Gastrocnemius medialis (tissue), 4 donors: ENCODE measurements around the gene VHLL. TPM values are rescaled to one million over a fixed set of nuclear protein-coding genes. Genes with fewer than 3 reads are reported as not detected.

Source experiments
- ATAC-seq, 2 donors: fragments of 150-250 bp; one replicate each; pipeline ENCODE4 v1.9.1; 2016
- DNase-seq, 2 donors: peaks; one replicate each; pipeline ENCODE4 v3.0.0-alpha.2; 2019
- H3K27ac ChIP-seq, 4 donors: fragments of 200-600 bp; sonication (generic); 1 replicate in 1 of 4; 2 replicates in 3 of 4; pipeline ENCODE4 v1.5.1; 2016 to 2018; ENCODE audit warnings: mild to moderate bottlenecking in 2 of 4, moderate library complexity in 1 of 4
- H3K27me3 ChIP-seq, 3 donors: fragments of 200-600 bp; sonication (generic) in 2 of 3; 1 replicate in 1 of 3; 2 replicates in 2 of 3; pipeline versions ENCODE4 v1.5.1 to v1.6.0; 2016 to 2019; ENCODE audit warnings: mild to moderate bottlenecking in 1 of 3, moderate library complexity in 1 of 3
- H3K36me3 ChIP-seq, 2 donors: fragments of 200-600 bp; sonication (generic) in 1 of 2; one replicate each; pipeline ENCODE4 v1.5.1; 2017 to 2018
- H3K4me1 ChIP-seq, 2 donors: fragments of 200-600 bp; sonication (generic) in 1 of 2; one replicate each; pipeline ENCODE4 v1.5.1; 2016 to 2017; ENCODE audit warnings: mild to moderate bottlenecking in 2 of 2
- H3K4me3 ChIP-seq, 4 donors: fragments of 200-600 bp; sonication (generic) in 3 of 4; 1 replicate in 1 of 4; 2 replicates in 3 of 4; pipeline ENCODE4 v1.5.1; 2016 to 2019; ENCODE audit warnings: mild to moderate bottlenecking in 2 of 4
- H3K9me3 ChIP-seq, 3 donors: fragments of 200-600 bp; sonication (generic) in 2 of 3; 1 replicate in 1 of 3; 2 replicates in 2 of 3; pipeline ENCODE4 v1.5.1; 2016 to 2019
- POLR2A ChIP-seq, 2 donors: fragments of 450-650 bp; IDR thresholded peaks; one replicate each; pipeline ENCODE4 v1.6.1; 2017; ENCODE audit warnings: antibody characterized with exemption in 2 of 2, mild to moderate bottlenecking in 2 of 2, moderate library complexity in 2 of 2
- in situ Hi-C, 4 donors: fragments of 200-750 bp; cut with MboI; loops; one replicate each; pipeline versions ENCODE4 v1.15.0 to v1.8.0; 2017; ENCODE audit warnings: low sequenced_read_pairs in 4 of 4
- intact Hi-C: fragments of 100-400 bp; cut with DNase I; formaldehyde crosslinking; loops from one replicate; pipeline ENCODE4 v1.15.1; 2023; ENCODE audit warnings: low total_unique reads
- total RNA-seq, 4 donors: library from RNA; depleted of rRNA; stranded (reverse); fragments of >200 nt; gene quantifications; one replicate each; pipeline versions ENCODE4 v1.1.0 to v1.2.3, GENCODE V29; 2016
- TF ChIP-seq, protein P1 (sequence below), 5 experiments: fragments of 450-650 bp in 3 of 5; fragments of 200-600 bp in 2 of 5; sonication (generic) in 2 of 5; IDR thresholded peaks in 4 of 5; conservative IDR thresholded peaks in 1 of 5; 1 replicate in 4 of 5; 2 replicates in 1 of 5; pipeline ENCODE4 v1.5.1; 2016 to 2019; ENCODE audit warnings: antibody characterized with exemption in 5 of 5, mild to moderate bottlenecking in 3 of 5, moderate library complexity in 3 of 5

VHLL gene
- total RNA-seq, 4 donors from 2014 or later: not detected

DNA sequence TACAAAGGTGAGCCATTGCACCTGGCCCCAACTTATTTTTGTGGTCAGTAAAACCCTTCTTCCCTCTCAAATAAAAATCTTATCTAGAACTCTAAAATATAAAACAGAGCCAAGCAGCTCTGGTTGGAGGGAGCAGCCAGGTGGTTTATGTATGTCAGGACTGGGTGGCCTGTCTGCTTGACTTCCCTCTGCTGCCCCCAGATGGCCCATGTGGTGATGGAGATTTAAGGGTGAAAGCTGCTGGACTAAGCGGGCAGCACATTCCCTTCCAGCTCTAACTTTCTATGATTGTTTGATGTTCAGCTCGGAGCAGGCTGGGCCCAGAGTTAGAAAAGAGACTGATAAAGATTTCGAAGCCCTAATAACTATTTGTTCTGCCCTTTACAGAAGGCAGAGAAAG is 39.3 kb downstream of the VHLL start:
- H3K36me3 ChIP-seq: peaks cover 7 to 88% of the 10 kb centered on the region in 2 donors
- no peak overlapping the region for H3K4me3 ChIP-seq
- ATAC-seq (no peak), DNase-seq (no peak)
- H3K27ac ChIP-seq: no peak overlapping the region
- H3K27me3 ChIP-seq: no peaks in the 10 kb centered on the region
- intact Hi-C loops (no loop called here), in situ Hi-C loops (no loop called here)
- H3K9me3 ChIP-seq: no peaks in the 10 kb centered on the region
- TF ChIP-seq POLR2A (IDR thresholded peaks at IDR 0.05): no peak
- TF ChIP-seq, protein P1, sequence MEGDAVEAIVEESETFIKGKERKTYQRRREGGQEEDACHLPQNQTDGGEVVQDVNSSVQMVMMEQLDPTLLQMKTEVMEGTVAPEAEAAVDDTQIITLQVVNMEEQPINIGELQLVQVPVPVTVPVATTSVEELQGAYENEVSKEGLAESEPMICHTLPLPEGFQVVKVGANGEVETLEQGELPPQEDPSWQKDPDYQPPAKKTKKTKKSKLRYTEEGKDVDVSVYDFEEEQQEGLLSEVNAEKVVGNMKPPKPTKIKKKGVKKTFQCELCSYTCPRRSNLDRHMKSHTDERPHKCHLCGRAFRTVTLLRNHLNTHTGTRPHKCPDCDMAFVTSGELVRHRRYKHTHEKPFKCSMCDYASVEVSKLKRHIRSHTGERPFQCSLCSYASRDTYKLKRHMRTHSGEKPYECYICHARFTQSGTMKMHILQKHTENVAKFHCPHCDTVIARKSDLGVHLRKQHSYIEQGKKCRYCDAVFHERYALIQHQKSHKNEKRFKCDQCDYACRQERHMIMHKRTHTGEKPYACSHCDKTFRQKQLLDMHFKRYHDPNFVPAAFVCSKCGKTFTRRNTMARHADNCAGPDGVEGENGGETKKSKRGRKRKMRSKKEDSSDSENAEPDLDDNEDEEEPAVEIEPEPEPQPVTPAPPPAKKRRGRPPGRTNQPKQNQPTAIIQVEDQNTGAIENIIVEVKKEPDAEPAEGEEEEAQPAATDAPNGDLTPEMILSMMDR (IDR thresholded peaks at IDR 0.05 in 4 of 5, conservative IDR thresholded peaks at IDR 0.05 in 1 of 5): no peak
- H3K4me1 ChIP-seq: no peaks in the 10 kb centered on the region

DNA sequence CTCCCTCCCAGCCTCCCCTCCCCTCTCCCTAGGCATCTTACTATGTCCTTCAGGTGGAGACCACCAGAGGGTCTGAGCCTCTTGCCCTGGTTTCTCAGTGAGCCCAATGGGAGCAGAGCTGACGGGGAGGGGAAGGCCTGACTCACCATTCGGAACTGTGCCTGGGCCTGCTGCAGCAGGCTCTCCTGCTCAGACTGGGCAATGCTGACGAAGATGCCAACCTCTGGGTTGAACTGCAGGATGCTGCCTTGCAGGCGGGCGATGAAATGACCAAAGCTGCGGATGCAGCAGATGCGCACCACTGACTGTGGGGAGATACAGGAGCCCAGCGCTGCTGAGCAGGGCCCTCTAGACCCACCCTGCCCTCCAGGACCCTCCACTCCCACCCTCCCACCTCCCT is 40.2 kb downstream of the VHLL start:
- in situ Hi-C loops: no loop called here
- TF ChIP-seq POLR2A (IDR thresholded peaks at IDR 0.05): no peak
- TF ChIP-seq, protein P1 (IDR thresholded peaks at IDR 0.05 in 4 of 5, conservative IDR thresholded peaks at IDR 0.05 in 1 of 5): no peak
- intact Hi-C loops: no loop called here

DNA sequence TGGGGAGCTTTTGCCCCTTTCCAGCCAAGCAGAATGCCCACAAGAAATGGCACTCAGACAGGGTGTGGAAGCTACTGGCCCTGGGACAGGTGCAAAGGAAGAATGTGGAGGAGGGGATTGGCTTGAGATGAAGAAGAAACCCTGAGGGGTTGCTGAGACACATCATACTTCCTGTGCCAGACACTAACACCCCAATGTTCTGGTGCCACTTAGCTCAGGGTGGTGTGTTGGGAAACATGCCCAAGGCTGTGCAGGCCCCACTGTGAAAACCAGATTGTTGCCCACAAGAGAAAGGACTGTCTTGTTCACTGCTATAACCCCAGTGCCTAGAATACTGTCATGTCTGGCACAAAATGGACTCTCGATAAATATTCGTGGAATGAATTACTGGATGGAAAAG is 41.4 kb downstream of the VHLL start:
- TF ChIP-seq POLR2A (IDR thresholded peaks at IDR 0.05): no peak
- TF ChIP-seq, protein P1 (IDR thresholded peaks at IDR 0.05 in 4 of 5, conservative IDR thresholded peaks at IDR 0.05 in 1 of 5): no peak
- DNase-seq (no peak), ATAC-seq (no peak)
- H3K4me1 ChIP-seq: no peaks in the 10 kb centered on the region
- in situ Hi-C loops: no loop called here
- peaks cover 7 to 88% of the 10 kb centered on the region in 2 donors for H3K36me3 ChIP-seq
- no peak overlapping the region for H3K4me3 ChIP-seq
- H3K9me3 ChIP-seq: no peaks in the 10 kb centered on the region
- intact Hi-C loops: no loop called here
- H3K27me3 ChIP-seq: no peaks in the 10 kb centered on the region
- no peak overlapping the region for H3K27ac ChIP-seq

More for the DNA sequence above, 40.2 kb downstream of the VHLL start:
- DNase-seq (no peak), ATAC-seq (no peak)
- peaks cover 7 to 88% of the 10 kb centered on the region in 2 donors for H3K36me3 ChIP-seq
- H3K4me1 ChIP-seq: no peaks in the 10 kb centered on the region
- no peak overlapping the region for H3K4me3 ChIP-seq
- H3K9me3 ChIP-seq: no peaks in the 10 kb centered on the region
- H3K27ac ChIP-seq: no peak overlapping the region
- H3K27me3 ChIP-seq: no peaks in the 10 kb centered on the region

DNA sequence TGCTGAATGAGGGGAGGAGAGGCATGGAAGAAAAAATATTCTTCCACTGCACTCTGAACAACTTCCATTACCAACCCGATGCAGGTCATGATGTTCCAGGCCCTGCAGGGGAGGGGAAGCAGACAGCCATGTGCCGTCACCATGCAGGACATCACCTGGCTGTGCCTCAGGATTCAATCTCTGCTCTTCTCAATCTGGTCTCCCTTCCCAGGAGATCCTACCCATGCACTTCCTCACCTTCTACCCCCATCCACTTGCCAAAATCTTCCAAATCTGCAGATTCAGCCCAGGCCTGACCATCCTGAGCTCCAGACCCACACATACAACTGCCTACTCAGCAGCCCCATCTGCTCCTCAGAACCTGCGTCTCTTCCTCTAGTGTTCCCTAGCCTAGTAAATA is 45.5 kb downstream of the VHLL start:
- TF ChIP-seq POLR2A (IDR thresholded peaks at IDR 0.05): no peak
- TF ChIP-seq, protein P1 (IDR thresholded peaks at IDR 0.05 in 4 of 5, conservative IDR thresholded peaks at IDR 0.05 in 1 of 5): no peak
- H3K27me3 ChIP-seq: no peaks in the 10 kb centered on the region
- intact Hi-C loops (no loop called here), in situ Hi-C loops (no loop called here)
- no peak overlapping the region for H3K4me3 ChIP-seq
- ATAC-seq (no peak), DNase-seq (no peak)
- peaks cover 7 to 86% of the 10 kb centered on the region in 2 donors for H3K36me3 ChIP-seq
- H3K9me3 ChIP-seq: no peaks in the 10 kb centered on the region
- H3K4me1 ChIP-seq: no peaks in the 10 kb centered on the region
- H3K27ac ChIP-seq: no peak overlapping the region

DNA sequence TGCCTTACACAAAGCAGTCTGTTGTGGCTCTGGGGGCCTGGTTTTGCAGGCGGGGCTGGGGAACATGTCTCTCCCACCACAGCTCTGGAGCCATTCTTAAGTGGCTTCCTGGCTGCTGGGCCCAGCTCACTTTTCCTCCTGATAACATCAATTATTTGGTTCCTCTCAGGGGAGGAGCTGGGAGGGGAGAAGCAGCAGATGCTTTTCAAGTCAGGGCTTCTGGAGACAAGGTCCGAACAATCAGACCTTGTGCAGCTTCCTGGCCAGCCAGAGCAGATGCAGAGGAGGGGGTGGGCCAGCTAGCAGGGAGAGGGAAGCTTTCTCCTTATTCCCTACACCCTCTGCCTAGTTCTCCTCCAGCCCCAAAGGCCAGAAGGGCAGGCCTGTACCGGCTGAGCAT is 47.6 kb downstream of the VHLL start:
- no peak overlapping the region for H3K4me3 ChIP-seq
- TF ChIP-seq, protein P1 (IDR thresholded peaks at IDR 0.05 in 4 of 5, conservative IDR thresholded peaks at IDR 0.05 in 1 of 5): no peak
- TF ChIP-seq POLR2A (IDR thresholded peaks at IDR 0.05): no peak
- intact Hi-C loops (no loop called here), in situ Hi-C loops (no loop called here)
- no peak for DNase-seq
- H3K27ac ChIP-seq: peak overlapping the region in 1 of 4 donors; percentile 20
- peak in 1 of 2 donors; percentile 38 for ATAC-seq
- H3K9me3 ChIP-seq: no peaks in the 10 kb centered on the region
- peaks cover 0 to 2% (median 0%) of the 10 kb centered on the region in 3 donors for H3K27me3 ChIP-seq
- peaks cover 0 to 7% of the 10 kb centered on the region in 2 donors for H3K4me1 ChIP-seq
- peaks cover 3 to 69% of the 10 kb centered on the region in 2 donors for H3K36me3 ChIP-seq
